Keratinocyte (primary cell): ENCODE measurements around the gene SDC1.

Experiments used
- CTCF ChIP-seq, 3 experiments: IDR thresholded peaks in 1 of 3; conservative IDR thresholded peaks in 1 of 3; optimal IDR thresholded peaks in 1 of 3; 2 replicates in 2 of 3; 3 replicates in 1 of 3; pipeline versions ENCODE3 to v1.5.1; 2011; ENCODE audit warnings: low read length in 3 of 3, mild to moderate bottlenecking in 3 of 3, moderate library complexity in 2 of 3, control low read depth in 1 of 3, inconsistent platforms in 1 of 3; ENCODE audit not compliant: insufficient read depth in 2 of 3; ENCODE audit errors: extremely low read depth in 1 of 3
- EZH2 ChIP-seq: IDR thresholded peaks from one replicate; pipeline ENCODE4 v1.6.1; 2012; ENCODE audit warnings: inconsistent platforms, mild to moderate bottlenecking, low read length, moderate library complexity

GRCh38 chr2:20205915-20206524, 18.9 kb downstream of the SDC1 start:
- TF ChIP-seq CTCF (optimal IDR thresholded peaks at IDR 0.05 in 1 of 3, IDR thresholded peaks at IDR 0.05 in 1 of 3, conservative IDR thresholded peaks at IDR 0.05 in 1 of 3; ENCODE audit: extremely low read depth in 1 of 3, insufficient read depth in 2 of 3, low read length in 3 of 3) (no peak), EZH2 (no peak)
